GM12878 (cell line): Measurements from ENCODE around the gene FOXL3.

Source experiments
- GATAD2B ChIP-seq: fragments of 450-650 bp; conservative IDR thresholded peaks from 2 replicates; pipeline ENCODE4 v1.6.1; 2017; ENCODE audit warnings: low read depth, mild to moderate bottlenecking, moderate library complexity
- HDAC2 ChIP-seq: fragments of 200-600 bp; sonication (generic); IDR thresholded peaks from 2 replicates; pipeline ENCODE4 v1.6.1; 2017
- NFIC ChIP-seq: IDR thresholded peaks from 2 replicates; pipeline ENCODE4 v1.6.1; 2012; ENCODE audit warnings: low read depth, mild to moderate bottlenecking, inconsistent platforms, low read length, moderate library complexity
- POLR2A ChIP-seq: IDR thresholded peaks from 2 replicates; pipeline ENCODE4 v1.6.1; 2011; ENCODE audit warnings: low read depth, mild to moderate bottlenecking, low read length
- TCF3 ChIP-seq: IDR thresholded peaks from 2 replicates; pipeline ENCODE4 v1.6.1; 2012; ENCODE audit warnings: low read depth, mild to moderate bottlenecking, low read length, borderline replicate concordance; ENCODE audit not compliant: insufficient read depth

- TF ChIP-seq TCF3 = no peak
- no peak for TF ChIP-seq HDAC2
- no peak for TF ChIP-seq NFIC
- no peak for TF ChIP-seq POLR2A
- no peak for TF ChIP-seq GATAD2B
Measured at GRCh38 chr7:278081-278480, 11.9 kb upstream of the FOXL3 start.
